GM18951 (cell line): ENCODE measurements around the gene OLA1.

Source experiments
- POLR2A ChIP-seq: IDR thresholded peaks from 4 replicates; pipeline ENCODE4 v1.6.1; 2011; ENCODE audit warnings: mild to moderate bottlenecking; ENCODE audit not compliant: insufficient read length, insufficient read depth; ENCODE audit errors: extremely low read depth
- in situ Hi-C: fragments of 300-500 bp; cut with MboI; formaldehyde crosslinking; loops from one replicate; pipeline ENCODE4 v1.12.0; 2022; ENCODE audit warnings: low sequenced_read_pairs, mixed read lengths, inconsistent platforms; ENCODE audit not compliant: unreplicated experiment

The OLA1 gene

GRCh38 chr2:174070281-174070680, 178.1 kb downstream of the OLA1 start:
- in situ Hi-C loops, result no loop called here
- no peak for TF ChIP-seq POLR2A

GRCh38 chr2:174067815-174068214, 180.5 kb downstream of the OLA1 start:
- TF ChIP-seq POLR2A, result no peak
- in situ Hi-C loops, result no loop called here

DNA sequence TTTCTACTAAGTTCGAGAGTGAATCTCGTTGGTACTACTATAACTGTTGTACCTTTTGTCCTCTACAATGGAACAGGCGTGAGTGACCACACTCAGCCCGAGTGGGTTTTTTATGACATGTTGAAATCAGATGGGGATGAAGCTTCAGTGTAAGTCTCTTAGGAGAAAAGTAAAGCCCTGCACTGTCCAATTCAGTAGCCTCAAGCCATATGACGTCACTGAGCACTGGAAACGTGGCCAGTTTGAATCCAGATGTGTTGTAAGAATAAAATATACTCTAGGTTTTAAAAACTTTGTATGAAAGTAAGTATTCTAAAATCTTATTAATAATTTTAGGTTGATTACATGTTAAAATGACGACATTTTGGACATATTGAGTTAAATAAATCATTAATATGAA, 181.5 kb downstream of the OLA1 start:
- in situ Hi-C loops, result no loop called here
- TF ChIP-seq POLR2A, result no peak

- in situ Hi-C loops, result no loop called here
- no peak for TF ChIP-seq POLR2A
These were observed 184.7 kb downstream of the OLA1 start for GRCh38 chr2:174063492-174064092.

- no peak for TF ChIP-seq POLR2A
- in situ Hi-C loops, result no loop called here
These were observed 185.4 kb downstream of the OLA1 start for GRCh38 chr2:174062934-174063333.

DNA sequence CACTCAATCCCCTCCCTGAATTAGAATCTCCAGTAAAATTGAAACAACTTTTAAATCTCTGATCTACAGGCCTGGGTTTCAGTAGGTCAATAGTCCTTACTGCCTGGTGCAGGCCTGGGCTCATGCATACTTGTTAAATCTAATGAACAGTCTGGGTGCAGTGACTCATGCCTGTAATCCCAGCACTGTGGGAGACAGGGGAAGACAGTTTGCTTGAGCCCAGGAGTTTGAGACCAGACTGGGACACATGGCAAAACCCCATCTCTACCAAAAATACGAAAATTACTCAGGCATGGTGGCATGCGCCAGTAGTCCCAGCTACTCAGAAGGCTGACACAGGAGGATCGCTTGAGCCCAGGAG, 188.5 kb downstream of the OLA1 start:
- TF ChIP-seq POLR2A, result no peak
- in situ Hi-C loops, result no loop called here

GRCh38 chr2:174059178-174059883, 189.0 kb downstream of the OLA1 start:
- no peak for TF ChIP-seq POLR2A
- in situ Hi-C loops, result no loop called here

DNA sequence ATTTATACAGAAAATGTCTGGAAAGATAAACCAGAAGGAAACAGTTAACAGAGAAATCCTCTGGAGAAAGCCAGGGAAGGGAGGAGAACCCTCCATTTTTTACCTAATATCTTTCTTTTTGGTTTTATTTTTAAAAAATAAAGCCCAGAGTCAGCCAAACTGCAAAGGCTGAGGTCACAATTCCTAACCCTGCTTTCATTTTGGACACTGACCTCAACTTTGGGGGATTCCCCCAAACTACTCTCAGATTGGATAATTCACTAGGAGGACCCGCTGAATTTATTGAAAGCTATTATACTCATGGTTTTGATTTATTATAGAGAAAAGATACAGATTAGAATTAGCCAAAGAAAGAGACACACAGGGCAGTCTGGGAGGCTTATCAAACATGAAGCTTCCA, 189.9 kb downstream of the OLA1 start:
- no peak for TF ChIP-seq POLR2A
- in situ Hi-C loops, result no loop called here

GRCh38 chr2:174058026-174058425, 190.3 kb downstream of the OLA1 start:
- in situ Hi-C loops, result no loop called here
- TF ChIP-seq POLR2A, result no peak

DNA sequence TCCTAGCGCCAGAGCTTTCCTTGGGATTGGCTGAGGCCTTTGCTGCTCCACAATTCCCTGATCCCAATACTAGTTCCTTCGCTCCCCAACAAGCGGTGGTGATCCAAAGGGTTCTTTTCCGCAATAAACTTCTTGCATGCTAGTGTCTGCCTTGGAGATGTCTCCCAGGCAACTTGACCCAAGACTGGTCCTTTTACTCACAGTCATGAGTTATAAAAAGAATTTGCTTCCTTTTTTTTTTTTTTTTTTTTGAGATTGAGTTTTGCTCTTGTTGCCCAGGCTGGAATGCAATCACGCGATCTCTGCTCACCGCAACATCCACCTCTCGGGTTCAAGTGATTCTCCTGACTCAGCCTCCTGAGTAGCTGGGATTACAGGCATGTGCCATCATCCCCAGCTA, 193.4 kb downstream of the OLA1 start:
- in situ Hi-C loops, result no loop called here
- TF ChIP-seq POLR2A, result no peak

- TF ChIP-seq POLR2A, result no peak
- in situ Hi-C loops, result no loop called here
These were observed 194.8 kb downstream of the OLA1 start for GRCh38 chr2:174053355-174054151.

- TF ChIP-seq POLR2A, result no peak
- in situ Hi-C loops, result no loop called here
These were observed 195.8 kb downstream of the OLA1 start for GRCh38 chr2:174052584-174052976.

- TF ChIP-seq POLR2A, result no peak
- in situ Hi-C loops, result no loop called here
These were observed 196.4 kb downstream of the OLA1 start for GRCh38 chr2:174051741-174052583.
